Testis (tissue), 5 donors: Measurements from ENCODE around the gene ANKRD13D. TPM values are rescaled to one million over a fixed set of nuclear protein-coding genes. Genes with fewer than 3 reads are reported as not detected.

Source experiments
- DNase-seq: peaks from one replicate; pipeline ENCODE4 v3.0.0-alpha.2; 2019
- H3K27ac ChIP-seq, 2 donors: fragments of 200-600 bp; sonication (generic); one replicate each; pipeline ENCODE4 v1.5.1; 2019
- H3K27me3 ChIP-seq: fragments of 200-600 bp; sonication (generic); one replicate; pipeline ENCODE4 v1.5.1; 2019
- H3K36me3 ChIP-seq: fragments of 200-600 bp; sonication (generic); one replicate; pipeline ENCODE4 v1.5.1; 2017; ENCODE audit warnings: low read depth; ENCODE audit errors: missing control alignments
- H3K4me1 ChIP-seq: fragments of 200-600 bp; sonication (generic); one replicate; pipeline ENCODE4 v1.5.1; 2019
- H3K4me3 ChIP-seq, 2 donors: fragments of 200-600 bp; sonication (generic); one replicate each; pipeline ENCODE4 v1.5.1; 2017 to 2019
- H3K9me3 ChIP-seq: fragments of 200-600 bp; sonication (generic); one replicate; pipeline ENCODE4 v1.5.1; 2017
- CTCF ChIP-seq, 3 experiments: fragments of 450-650 bp in 2 of 3; fragments of 200-600 bp in 1 of 3; sonication (generic) in 1 of 3; IDR thresholded peaks; one replicate each; pipeline ENCODE4 v1.5.1; 2016 to 2019; ENCODE audit warnings: antibody characterized with exemption in 3 of 3, mild to moderate bottlenecking in 2 of 3, moderate library complexity in 1 of 3
- POLR2A ChIP-seq: fragments of 450-650 bp; IDR thresholded peaks from one replicate; pipeline ENCODE4 v1.6.1; 2017; ENCODE audit warnings: antibody characterized with exemption, mild to moderate bottlenecking, moderate library complexity
- WGBS, 2 donors: methylation state at CpG; one replicate each; pipeline ENCODE4 v1.1.5; 2018; 5-methylcytosine and 5-hydroxymethylcytosine counted together
- intact Hi-C: fragments of 100-400 bp; cut with DNase I; formaldehyde crosslinking; loops from one replicate; pipeline ENCODE4 v1.15.1; 2023; ENCODE audit warnings: low total_unique reads
- long read RNA-seq, 2 donors: transcript quantifications; one replicate each; lab custom pipeline, GENCODE V29; 2026
- polyA plus RNA-seq: library from polyadenylated mRNA; stranded (reverse); fragments of 350-450 nt; fragmentation: Illumina TruSeq; extraction: RNeasy Lipid Tissue Mini Kit (QIAGEN cat#74804); gene quantifications from one replicate; pipeline ENCODE4 v1.2.3, GENCODE V29; 2014; ENCODE audit warnings: low read depth, low replicate concordance; ENCODE audit not compliant: insufficient read depth
- total RNA-seq, 2 donors: library from RNA; depleted of rRNA; stranded (reverse); fragments of >200 nt; gene quantifications; one replicate each; pipeline ENCODE4 v1.2.3, GENCODE V29; 2016

The ANKRD13D gene
- 10 to 100 TPM; 66.2 to 73.3 TPM for total RNA-seq
- 32.8 TPM for polyA plus RNA-seq
- long read RNA-seq, donor 1, partial matches to known transcripts = 0 of 3 reads
- long read RNA-seq, donor 1, other reads (novel, unspliced or antisense) = 0 of 3 reads
- long read RNA-seq, donor 2, partial matches to known transcripts = 0 of 4 reads
- long read RNA-seq, donor 2, other reads (novel, unspliced or antisense) = 0 of 4 reads

GRCh38 chr11:67289226-67289650, at the start of gene ANKRD13D:
Gene ANKRD13D (plus strand): TSS chr11:67289303. CDS start chr11:67289461, 158 bp downstream.
- Histone ChIP-seq H3K27ac (peak within 1 kb of the TSS; percentile 46 to 93), H3K4me1 (peaks cover 22% of the 10 kb centered on the region), H3K36me3 (no peaks in the 10 kb centered on the region), H3K9me3 (no peaks in the 10 kb centered on the region), H3K27me3 (no peaks in the 10 kb centered on the region), H3K4me3 (peak within 1 kb of the TSS; percentile 76 to 89)
- WGBS, 2 donors = 0% methylated on average over 12 of the region's 56 CpGs; no CpG with 5 or more reads in 1 of the 2 donors
- DNase-seq = no peak
- intact Hi-C loops = no loop called here
- TF ChIP-seq POLR2A (no peak), CTCF (IDR thresholded peaks at IDR 0.05) (no peak)

DNA sequence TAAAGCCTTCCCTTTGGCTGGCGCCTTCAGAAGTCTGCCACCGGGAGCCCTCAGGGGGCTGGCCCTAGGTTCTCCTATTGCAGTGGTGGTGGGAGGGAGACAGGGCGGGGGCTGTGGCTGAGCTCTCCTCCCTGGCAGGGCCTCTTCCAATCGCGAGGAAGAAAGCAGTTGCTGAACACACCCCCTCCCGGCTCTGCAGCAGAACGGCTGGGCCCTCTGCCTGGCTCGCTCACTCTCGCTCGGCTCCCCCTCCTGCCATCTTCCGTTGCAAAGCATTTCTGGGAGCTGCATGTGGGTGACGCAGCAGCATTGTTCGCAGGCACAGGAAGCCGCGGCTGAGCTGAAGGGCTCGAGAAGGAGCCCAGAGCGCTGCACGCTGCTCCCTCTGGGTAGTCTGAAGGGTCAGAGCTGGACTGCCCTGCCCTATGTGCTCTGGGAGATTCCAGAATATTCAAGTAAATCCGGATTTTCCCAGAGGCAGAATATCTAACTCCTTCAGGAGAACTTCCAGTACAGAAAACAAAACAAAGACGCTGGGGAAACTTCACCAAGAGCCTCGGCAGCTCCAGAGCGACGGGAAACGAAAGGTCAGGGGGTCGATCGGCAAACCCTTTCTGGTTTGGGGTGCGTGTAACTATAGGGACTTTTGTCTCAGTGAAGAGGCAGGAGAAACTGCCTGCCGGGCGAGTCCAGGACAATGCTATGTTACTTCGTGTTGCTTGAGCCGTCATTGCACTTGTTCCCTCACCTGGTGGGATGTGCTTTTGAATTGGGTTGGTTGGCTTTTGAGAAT, 49.1 kb upstream of the ANKRD13D start:
- DNase-seq = peak; percentile 98
- Histone ChIP-seq H3K27ac (peak overlapping the region; percentile 72 to 87), H3K4me1 (peaks cover 25% of the 10 kb centered on the region), H3K9me3 (no peaks in the 10 kb centered on the region), H3K27me3 (no peaks in the 10 kb centered on the region), H3K4me3 (peak overlapping the region; percentile 55 to 68), H3K36me3 (no peaks in the 10 kb centered on the region)
- TF ChIP-seq CTCF (IDR thresholded peaks at IDR 0.05) (no peak), POLR2A (no peak)
- intact Hi-C loops = no loop called here
- 0% methylated on average over 23 to 31 of the region's 31 CpGs for WGBS, 2 donors

DNA sequence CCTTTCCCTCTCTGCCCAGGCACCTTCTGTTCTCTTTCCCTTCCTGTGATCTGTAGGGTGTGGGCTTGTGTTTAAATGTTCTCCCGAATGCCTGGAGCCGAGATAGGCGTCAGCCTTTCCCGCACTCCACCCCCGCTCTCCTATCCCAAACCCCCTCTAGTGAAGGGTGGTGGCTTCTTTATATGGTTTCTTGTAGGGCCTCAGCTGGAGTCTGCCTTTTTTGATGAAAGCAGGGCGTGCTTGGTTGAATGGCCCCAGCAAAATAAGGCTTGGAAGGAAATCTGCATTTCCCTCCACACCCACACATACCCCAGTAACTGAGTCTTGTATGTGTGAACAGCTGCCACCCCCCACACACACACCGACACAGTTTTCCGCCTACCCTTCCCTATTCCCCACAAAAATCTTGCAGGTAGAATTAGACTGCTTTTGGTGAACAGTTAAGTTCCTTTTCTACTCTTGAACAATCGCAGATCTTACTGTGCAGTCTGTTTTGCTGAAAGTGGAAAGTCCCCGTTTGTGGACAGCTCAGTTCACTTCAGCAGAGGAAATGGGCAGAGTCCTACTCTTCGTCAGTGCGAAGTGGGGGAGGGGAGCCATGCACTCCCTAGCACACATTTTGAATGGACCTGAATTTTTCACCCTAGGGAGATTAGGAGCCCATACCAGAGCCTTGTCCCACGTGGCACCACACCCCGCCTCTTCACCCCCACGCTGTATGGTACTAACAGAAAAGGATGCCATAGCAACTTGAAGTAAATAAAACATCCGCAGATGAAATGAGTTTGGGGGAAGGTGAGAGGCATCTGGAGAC, 48.3 kb upstream of the ANKRD13D start:
- DNase-seq = peak; percentile 67
- peak overlapping the region; percentile 72 to 87 for H3K27ac ChIP-seq
- H3K4me3 ChIP-seq = peak overlapping the region; percentile 55 to 68
- H3K9me3 ChIP-seq = no peaks in the 10 kb centered on the region
- H3K4me1 ChIP-seq = peaks cover 25% of the 10 kb centered on the region
- H3K27me3 ChIP-seq = no peaks in the 10 kb centered on the region
- intact Hi-C loops = no loop called here
- 3 to 4% methylated on average over 16 of the region's 16 CpGs for WGBS, 2 donors
- TF ChIP-seq POLR2A = no peak
- TF ChIP-seq CTCF (IDR thresholded peaks at IDR 0.05) = no peak
- H3K36me3 ChIP-seq = no peaks in the 10 kb centered on the region

DNA sequence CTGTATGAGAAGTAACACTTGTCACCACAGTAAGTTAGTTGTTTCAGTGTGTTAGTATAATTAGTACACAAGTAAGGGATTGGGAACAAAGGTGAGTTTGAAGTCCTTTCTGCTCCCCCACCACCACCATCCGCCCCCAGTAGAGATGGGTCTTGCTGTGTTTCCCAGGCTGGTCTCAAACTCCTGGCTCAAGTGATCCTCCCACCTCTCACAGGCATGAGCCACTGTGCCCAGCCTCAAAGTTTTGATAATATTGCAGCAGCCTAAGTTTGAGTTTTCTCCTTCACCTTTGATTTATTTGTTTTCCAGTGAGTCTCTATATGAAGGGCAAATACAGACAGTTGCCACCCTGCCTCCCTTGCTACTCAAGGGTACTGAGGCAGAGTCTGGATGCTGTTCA, 46.6 kb upstream of the ANKRD13D start:
- H3K4me3 ChIP-seq = no peak overlapping the region
- DNase-seq = no peak
- WGBS, 2 donors = 75 to 86% methylated on average over 1 of the region's 1 CpG
- TF ChIP-seq POLR2A = no peak
- no peaks in the 10 kb centered on the region for H3K9me3 ChIP-seq
- H3K27me3 ChIP-seq = no peaks in the 10 kb centered on the region
- H3K4me1 ChIP-seq = peaks cover 25% of the 10 kb centered on the region
- intact Hi-C loops = no loop called here
- H3K36me3 ChIP-seq = no peaks in the 10 kb centered on the region
- no peak overlapping the region for H3K27ac ChIP-seq

- H3K4me1 ChIP-seq = peaks cover 25% of the 10 kb centered on the region
- no peak for DNase-seq
- no peaks in the 10 kb centered on the region for H3K36me3 ChIP-seq
- intact Hi-C loops = no loop called here
- no peaks in the 10 kb centered on the region for H3K27me3 ChIP-seq
- no peak overlapping the region for H3K4me3 ChIP-seq
- H3K9me3 ChIP-seq = no peaks in the 10 kb centered on the region
- TF ChIP-seq POLR2A (no peak), CTCF (IDR thresholded peaks at IDR 0.05) (no peak)
- 67 to 73% methylated on average over 2 of the region's 2 CpGs for WGBS, 2 donors
- H3K27ac ChIP-seq = no peak overlapping the region
Observed at GRCh38 chr11:67243051-67243450, 46.1 kb upstream of the ANKRD13D start.
